ENCODE data around the gene VPS13D. TPM values are rescaled to one million over a fixed set of nuclear protein-coding genes. Genes with fewer than 3 reads are reported as not detected.
"Not testable (repeated sequence)": the region's sequence is repeated elsewhere in the genome, so short reads cannot be mapped to it uniquely, and the experiment has no call there.

Gene VPS13D
- total RNA-seq, 2 experiments from 2014 or later = 24.7 to 25.9 TPM

DNA sequence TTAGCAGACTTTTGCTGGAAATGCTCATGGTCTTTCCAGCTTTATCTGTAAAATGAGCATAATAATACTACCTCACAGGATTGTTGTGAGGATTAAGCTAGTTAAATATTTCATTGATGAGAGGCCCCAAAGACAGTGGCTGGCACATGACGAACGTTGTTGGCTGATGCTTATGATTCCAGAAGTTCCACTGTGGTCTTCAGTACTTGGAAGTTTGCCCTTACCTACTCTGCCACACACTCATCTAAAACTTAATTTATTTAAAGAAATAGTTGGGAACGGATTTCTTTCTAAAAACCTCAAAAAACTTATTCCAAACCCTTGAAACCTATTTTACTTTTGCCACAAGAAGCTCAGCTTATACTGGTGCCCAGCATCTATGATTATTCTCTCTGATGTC lies 217.5 kb downstream of the VPS13D start:
- CTCF ChIA-PET = interaction anchor here (0.6 to 1.6 kb wide), 4 partner anchors 12 to 101 kb away, joined by 3 to 7 read pairs (median 4); no protein-coding TSS in a partner anchor
- POLR2A ChIA-PET = interaction anchor here (0.9 kb wide), 1 partner anchor 9 kb away, joined by 3 read pairs; no protein-coding TSS in a partner anchor

DNA sequence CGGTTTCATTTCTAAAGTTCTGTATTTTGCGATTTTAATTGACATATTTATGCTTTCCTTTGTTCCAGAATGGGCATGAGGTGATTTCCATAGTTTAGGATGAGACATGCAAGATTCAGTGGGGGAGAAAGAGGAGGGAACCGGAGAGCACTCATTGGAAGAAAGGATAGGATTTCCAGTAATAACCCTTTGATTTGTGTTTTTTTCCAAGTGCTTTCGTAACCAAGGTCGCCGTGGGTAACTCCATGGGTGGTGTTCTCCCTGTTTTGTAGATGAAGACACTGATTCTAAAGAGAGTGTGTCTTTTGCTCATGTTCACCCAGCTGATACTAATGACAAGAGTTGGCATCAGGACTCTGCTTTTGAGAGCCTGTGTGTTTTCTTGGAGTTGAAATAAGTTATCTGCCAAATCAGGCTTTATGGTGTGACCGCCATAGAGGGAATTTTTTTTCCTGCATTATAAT lies 218.1 kb downstream of the VPS13D start:
- CTCF ChIA-PET = interaction anchor here (1.3 to 1.6 kb wide), 3 partner anchors 12 to 70 kb away, joined by 3 to 7 read pairs (median 4); no protein-coding TSS in a partner anchor
- POLR2A ChIA-PET = interaction anchor here (0.5 kb wide), 1 partner anchor 12 kb away, joined by 7 read pairs; no protein-coding TSS in a partner anchor

DNA sequence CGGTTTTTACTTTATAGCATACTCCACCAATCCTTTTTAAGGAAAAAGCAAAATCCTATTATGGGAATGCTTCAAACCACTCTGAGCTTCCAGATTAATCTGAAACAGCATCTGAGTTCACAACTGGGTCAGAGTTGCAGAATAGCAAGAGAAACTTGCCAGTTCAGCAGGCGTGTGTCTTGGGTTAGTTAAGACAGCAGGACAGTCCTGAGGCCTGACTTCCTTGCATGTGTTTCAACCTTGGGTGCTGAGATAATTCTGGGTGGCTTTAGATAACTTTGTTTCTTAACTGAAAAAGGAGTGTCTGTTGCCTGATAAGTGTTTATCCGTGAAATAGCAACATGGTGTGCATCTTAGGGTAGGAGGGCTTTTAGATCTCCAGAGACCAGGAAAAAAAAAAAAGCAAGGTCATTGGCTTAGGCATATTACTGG lies 218.9 kb downstream of the VPS13D start:
- ChIA-PET POLR2A (interaction anchor here (0.6 to 1.4 kb wide), 4 partner anchors 14 to 62 kb away, joined by 3 to 9 read pairs (median 5); no protein-coding TSS in a partner anchor), CTCF (interaction anchor here (1.0 kb wide), 1 partner anchor 14 kb away, joined by 4 read pairs; no protein-coding TSS in a partner anchor)

DNA sequence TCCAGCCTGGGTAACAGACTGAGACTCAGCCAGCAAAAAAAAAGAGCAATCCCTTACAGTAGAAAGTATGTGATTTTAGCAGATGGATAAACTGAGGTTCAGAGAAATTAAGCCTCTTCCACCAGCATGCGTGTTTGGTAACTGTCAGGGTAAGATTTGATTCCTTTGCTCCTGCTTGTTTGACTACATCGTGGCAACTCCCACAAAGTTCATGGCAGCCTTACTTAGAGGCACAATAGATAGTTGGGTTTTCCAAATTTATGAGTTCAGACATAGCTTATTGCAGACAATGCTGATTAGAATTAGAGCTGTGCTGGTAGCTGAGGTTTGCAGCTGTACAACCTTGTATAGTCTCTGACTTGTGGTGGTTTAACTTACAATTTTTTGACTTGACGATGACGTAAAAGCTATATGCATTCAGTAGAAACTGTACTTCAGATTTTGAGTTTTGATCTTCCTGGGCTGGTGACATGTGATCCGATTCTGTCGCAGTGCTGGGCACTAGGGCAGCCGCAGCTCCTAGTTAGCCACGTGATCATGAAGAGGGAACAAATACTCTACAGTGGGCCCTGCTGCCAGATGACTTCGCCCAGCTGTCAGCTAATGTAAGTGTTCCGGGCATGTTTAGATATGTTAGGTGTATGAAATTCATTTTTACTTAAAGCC lies 220.4 kb downstream of the VPS13D start:
- POLR2A ChIA-PET = interaction anchor here (0.6 to 1.2 kb wide), 3 partner anchors 14 to 61 kb away, joined by 3 to 4 read pairs (median 3); no protein-coding TSS in a partner anchor
- CTCF ChIA-PET = interaction anchor here (1.1 to 1.4 kb wide), 2 partner anchors 11 to 13 kb away, joined by 3 read pairs; no protein-coding TSS in a partner anchor

DNA sequence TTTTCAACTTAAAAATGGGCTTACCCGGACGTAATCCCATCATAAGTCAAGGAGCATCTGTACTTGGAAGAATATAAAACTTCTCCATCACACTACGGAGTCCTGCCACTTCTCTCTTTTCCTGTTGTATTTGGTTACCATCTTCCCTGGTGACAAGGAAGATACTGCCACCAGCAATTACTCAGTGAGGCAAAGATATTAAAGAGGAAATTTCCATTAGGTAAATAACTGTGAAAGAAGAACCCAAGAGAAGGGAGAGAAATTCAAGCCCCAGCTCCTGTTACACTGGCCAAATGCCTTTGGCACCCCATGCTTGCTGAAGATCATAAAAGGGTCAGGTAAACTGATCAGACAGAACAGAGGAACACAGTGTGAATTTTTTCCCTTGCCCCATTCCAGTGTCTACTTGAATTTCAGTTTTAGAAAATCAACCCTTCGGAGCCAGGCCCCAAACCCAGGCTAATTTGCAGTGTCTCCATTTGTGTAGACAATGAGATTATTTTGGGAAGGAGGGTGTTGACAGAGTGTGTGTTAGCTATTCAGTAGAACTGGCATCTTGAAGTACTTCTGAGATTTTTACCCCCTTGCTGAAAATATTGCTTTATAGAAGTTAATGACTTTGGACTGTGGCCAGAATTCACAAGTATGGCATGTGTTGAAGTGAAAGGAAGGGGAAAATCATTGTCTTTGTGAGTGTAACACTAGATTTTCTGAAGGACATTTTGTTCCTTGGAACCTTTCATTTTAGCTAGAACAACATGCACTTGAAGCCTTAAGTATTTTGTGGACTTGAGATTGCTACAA lies 221.1 kb downstream of the VPS13D start:
- POLR2A ChIA-PET = interaction anchor here (0.9 to 1.2 kb wide), 2 partner anchors 15 to 17 kb away, joined by 3 to 4 read pairs; no protein-coding TSS in a partner anchor
- CTCF ChIA-PET = interaction anchor here (1.1 to 1.4 kb wide), 2 partner anchors 12 to 14 kb away, joined by 3 read pairs; no protein-coding TSS in a partner anchor

DNA sequence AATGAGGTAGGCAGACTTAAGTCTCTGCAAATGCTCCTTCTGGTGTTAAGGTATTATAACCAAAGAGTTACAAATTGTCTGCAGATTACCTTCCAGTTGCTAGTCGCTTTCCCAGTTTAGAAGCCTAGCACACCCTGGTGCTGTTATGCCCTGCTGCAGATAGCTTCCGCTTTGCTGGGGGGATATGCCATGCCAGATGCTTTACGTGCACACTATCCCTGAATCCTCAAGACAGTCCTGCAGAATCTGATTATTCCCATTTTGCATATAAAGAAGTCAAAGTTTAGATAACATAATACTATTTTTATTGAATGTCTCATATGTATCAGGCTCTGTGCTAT lies 221.7 kb downstream of the VPS13D start:
- ChIA-PET CTCF (no interaction called here), POLR2A (no interaction called here)

DNA sequence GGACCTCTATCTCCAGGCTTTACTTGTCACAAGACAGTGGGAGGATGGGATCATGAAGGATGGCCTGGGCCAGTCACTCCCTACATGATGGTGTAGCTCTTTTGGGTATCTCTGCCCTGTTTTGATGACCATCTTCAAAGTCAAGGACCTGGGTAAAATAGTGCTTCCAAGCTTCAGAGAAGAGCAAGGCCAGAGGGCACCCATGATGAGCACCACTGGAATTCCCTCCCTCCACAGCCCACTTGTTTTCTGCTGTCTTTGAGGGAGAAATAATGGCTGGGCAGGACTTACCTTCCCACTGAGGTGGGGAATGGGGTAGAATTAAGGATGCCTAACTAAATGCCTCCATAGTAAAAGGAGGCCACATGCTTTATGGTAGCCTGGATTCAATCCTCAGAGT lies 222.4 kb downstream of the VPS13D start:
- POLR2A ChIA-PET = no interaction called here

DNA sequence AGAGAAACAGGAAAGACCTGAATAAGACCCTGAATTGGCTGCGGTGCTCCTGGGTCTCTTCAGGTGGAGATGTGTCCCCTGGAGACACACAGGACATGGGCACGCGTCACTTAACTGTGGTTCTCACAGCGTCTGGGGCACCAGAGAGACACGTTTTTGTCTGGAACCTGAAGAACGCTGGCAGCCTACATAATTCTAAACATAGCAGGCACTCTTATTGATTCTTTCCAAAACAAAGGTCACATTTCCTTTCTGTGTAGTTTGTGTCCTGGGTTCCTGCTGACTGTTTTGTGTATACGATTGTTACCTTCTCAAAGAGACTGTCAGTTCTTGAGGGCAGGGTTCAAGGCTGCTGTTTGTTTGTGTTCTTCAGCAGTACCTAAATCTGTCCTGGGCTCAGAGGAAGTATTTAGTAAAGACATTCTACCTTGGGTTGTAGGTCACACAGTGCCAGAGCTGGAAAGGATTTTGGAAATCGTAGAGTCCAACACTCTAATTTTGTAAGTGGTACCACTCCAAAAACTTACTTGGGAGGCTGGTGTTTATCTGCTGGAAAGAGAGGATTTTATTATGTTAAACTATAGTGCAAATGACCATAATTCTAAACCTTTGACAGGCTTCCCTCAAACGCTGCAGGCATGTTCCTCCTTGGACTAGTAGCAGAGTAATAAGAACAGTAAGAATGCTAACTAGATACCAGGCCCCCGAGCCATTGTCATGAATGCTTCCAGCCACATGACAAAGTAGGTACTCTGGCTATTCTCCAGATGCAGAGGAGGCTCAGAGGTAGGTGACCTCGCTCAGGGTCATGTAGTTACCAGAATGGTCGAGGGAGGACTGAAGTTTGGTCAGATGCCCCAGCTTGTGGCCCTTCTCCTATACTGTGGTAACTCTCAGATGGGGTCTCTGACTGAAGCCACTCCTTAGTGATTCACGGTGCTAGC lies 223.8 kb downstream of the VPS13D start:
- POLR2A ChIA-PET = no interaction called here
- CTCF ChIA-PET = interaction anchor here (0.5 to 1.4 kb wide), 3 partner anchors 16 to 221 kb away, joined by 3 to 5 read pairs (median 3); no protein-coding TSS in a partner anchor

More for the DNA sequence above, 222.4 kb downstream of the VPS13D start:
- CTCF ChIA-PET = interaction anchor here (1.4 kb wide), 1 partner anchor 167 kb away, joined by 5 read pairs; no protein-coding TSS in a partner anchor

DNA sequence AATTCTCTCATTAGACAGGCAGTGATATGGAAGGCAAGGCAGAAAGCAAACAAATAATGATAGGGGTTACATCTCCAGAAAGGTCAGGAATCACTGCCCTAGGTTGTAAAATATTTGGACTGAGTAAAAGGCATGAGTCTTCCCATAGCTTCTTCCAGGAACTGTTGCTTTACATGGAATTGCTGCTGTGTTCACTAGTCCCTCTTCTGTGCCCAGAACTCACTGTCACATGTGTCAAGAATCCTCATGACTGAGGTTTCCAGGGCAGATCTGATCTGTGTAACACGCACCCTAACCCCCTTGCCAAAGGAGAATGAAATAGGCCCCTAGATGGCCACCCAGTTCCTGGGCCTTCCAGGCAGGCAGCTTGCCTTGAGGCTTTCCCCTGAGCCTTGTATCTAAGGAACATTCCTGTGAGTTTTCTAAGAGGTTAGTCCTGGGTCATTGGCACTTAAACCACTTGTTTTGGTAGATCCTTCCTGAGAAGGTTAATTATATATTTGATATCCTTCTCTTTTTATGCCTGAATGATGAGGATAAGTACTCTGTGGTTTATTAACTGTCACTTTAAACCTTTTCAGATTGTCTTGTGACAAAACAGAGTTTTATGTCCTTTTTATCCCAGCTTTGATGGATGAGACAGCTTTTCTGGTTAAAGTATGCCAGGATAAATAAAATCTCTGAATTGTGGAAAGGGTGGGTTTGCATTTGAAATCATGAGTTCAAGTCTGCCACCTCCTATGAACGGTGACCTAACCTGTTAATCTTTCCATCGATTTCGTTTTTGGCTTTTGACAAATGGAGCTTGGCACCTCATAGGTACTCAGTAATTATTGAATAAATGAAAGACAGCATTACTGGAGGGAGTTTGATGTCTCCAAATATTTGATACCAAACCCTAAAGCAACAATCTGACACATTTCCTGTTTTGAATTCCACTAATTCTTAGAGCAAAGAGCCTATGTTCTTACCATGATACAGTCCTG lies 224.9 kb downstream of the VPS13D start:
- CTCF ChIA-PET = interaction anchor here (0.5 to 1.1 kb wide), 2 partner anchors 17 to 220 kb away, joined by 3 read pairs; no protein-coding TSS in a partner anchor
- POLR2A ChIA-PET = no interaction called here

DNA sequence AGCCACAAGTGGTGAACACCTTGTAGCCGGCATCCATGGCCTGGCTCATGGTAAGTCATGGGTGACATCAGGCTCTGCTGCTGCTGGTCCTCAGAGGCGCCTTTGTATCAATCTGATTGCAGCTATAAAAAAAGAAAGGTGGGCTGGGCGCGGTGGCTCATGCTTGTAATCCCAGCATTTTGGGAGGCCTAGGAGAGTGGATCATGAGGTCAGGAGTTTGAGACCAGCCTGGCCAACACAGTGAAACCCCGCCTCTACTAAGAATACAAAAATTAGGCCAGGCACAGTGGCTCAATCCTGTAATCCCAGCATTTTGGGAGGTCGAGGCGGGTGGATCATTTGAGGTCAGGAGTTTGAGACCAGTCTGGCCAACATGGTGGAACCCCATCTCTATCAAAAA lies 226.3 kb downstream of the VPS13D start:
- POLR2A ChIA-PET, CTCF ChIA-PET: not testable (repeated sequence)

DNA sequence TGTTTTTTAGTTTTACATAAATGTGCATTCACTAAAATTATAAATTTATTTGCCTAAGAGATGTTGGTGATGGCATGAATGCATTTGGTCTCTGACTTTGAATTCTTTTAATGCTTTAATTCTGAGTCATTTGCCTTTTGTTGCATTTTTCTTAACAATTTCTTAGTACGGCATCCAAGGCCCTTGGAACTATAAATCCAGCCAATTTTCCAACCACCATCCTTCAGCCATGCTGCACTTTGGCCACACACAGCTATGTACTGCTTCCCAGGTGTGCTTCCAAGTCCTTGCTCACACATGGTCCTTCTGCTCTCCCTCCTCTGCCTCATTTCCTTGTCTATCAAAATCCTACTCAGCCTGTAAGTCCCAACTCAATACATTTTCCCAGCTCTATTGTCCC lies 227.1 kb downstream of the VPS13D start:
- ChIA-PET POLR2A (no interaction called here), CTCF (no interaction called here)

DNA sequence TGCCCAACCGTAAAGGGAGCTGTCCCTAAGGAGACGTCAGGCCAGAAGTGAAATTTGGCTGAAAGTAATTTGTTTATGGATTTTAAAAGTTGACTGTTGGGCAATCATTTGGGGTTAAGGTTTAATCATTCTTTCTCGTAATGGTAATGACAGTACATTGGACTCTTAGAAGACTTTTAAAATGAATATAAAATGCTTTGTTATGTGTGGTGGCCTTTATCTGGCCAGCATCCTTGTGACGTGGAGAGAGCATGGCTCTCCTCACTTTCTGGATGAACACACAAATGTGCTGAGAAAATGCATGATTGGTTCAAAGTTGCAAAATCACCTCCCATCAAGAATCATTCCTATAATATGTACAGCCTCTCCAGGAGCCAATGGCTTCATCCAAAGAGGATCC lies 227.9 kb downstream of the VPS13D start:
- POLR2A ChIA-PET = no interaction called here
- CTCF ChIA-PET = no interaction called here

DNA sequence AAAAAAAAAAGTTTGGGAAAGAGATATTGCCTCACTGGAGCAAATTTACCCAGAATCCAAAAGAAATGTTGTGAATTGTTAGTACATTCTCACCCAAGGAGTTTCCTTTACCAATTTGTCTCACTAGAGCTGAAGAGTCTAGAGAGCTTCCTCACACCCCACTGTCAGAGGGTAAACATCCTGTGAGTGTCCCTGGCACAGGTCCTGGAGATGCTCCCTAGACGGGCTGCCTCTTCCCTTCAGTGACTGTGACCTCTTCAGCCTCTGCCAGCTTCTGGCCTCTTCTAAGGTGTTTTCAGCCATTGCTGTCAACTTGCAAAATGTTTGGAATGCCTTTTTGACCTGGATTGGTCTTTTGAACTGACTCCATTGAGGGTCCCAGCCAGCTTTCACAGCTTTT lies 228.7 kb downstream of the VPS13D start:
- CTCF ChIA-PET = interaction anchor here (1.2 kb wide), 1 partner anchor 14 kb away, joined by 4 read pairs; no protein-coding TSS in a partner anchor
- POLR2A ChIA-PET = no interaction called here

DNA sequence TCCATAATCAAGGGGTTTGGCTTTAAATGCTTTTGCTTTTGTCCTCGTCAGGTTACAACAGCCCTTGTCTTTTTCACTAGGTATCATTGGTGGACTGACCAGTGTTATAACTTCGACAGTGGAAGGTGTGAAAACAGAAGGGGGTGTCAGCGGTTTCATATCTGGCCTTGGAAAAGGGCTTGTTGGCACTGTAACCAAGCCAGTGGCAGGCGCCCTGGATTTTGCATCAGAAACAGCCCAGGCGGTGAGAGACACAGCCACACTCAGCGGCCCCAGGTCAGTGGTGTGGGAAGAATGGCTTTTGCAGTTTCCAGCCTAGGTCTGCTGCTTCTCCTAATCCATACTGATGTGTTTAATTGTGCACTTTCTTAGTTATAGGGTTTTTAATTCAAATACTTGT lies 230.3 kb downstream of the VPS13D start:
- POLR2A ChIA-PET = no interaction called here
- CTCF ChIA-PET = no interaction called here

DNA sequence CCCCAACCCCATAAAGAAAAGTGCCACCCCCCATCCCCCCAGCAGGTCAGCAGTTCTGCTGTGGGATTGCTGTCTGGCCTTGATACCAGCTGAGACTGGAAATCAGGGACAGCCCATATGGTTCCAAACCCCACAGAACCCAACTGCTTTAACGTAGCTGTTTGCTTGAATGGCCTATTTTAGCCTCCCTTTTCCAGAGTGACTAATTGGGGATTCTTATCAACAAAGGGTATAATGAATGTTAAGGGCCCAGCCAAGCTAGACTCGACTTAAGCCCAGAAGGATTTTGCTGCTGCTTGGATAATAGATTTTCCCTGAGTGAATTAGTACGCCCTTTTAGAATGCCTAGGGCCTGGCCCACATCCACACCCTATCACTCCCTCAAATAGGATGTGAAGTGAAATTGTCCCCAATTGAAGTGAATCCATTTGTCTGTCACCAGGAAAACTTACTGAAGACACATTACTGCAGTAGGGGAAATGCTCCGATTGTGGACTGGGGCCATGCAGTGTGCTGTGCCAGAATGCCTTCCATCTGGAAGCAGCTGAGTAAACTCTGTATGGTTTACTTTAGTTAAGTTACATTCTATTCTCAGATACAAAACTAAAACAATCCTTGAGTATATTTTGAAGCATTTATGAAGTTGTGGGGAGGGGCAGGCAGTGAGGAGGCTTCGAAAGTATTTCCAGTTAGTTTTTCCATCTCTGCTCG lies 231.2 kb downstream of the VPS13D start:
- CTCF ChIA-PET = no interaction called here

DNA sequence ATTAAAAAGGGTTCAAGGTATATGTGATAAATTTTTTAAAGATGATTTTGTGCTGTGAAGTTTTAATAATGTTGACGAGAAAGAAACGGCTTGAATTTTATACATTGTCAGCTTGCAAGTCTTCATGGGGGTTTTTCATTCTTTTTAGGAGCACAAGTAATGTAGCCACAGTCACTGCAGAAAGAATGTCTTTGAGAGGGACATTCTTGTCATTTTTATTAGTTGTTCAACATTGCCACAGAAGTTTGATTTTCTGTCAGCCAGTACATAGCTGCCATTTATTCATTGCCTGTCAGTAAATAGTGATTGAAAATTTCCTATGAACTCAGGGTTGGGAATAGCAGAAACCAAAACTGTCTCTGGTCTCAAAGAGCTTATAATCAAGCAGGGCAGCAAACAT lies 231.9 kb downstream of the VPS13D start:
- CTCF ChIA-PET = no interaction called here
- POLR2A ChIA-PET = no interaction called here

More for the DNA sequence above, 231.2 kb downstream of the VPS13D start:
- POLR2A ChIA-PET = no interaction called here

DNA sequence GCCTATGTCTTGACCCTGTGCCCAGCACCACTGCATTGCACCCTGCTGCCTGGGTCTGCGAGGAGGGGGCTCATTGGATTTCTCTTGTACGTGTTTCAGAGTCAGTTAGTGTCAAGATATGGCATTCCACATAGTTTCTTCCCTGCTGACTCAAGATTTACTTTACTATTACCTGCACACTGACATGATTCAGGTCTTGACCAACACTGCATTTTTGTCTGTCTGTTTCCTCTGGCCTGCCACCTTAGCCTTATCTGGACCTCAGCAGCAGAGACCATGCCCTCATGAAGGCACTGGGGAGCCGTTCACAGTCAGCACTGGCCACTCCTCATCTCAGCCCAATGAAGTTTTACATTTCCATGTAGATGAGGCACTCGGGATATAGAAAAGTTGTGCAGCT lies 232.8 kb downstream of the VPS13D start:
- ChIA-PET POLR2A (no interaction called here), CTCF (no interaction called here)
